ENCODE results near the gene PTPA. TPM values are rescaled to one million over a fixed set of nuclear protein-coding genes. Genes with fewer than 3 reads are reported as not detected.

The PTPA gene
- total and polyA plus RNA-seq, 2 donors (not counting 3 experiments of a cell fraction or from before 2014, with no cell fraction given), result 97.7 to 121 TPM

DNA sequence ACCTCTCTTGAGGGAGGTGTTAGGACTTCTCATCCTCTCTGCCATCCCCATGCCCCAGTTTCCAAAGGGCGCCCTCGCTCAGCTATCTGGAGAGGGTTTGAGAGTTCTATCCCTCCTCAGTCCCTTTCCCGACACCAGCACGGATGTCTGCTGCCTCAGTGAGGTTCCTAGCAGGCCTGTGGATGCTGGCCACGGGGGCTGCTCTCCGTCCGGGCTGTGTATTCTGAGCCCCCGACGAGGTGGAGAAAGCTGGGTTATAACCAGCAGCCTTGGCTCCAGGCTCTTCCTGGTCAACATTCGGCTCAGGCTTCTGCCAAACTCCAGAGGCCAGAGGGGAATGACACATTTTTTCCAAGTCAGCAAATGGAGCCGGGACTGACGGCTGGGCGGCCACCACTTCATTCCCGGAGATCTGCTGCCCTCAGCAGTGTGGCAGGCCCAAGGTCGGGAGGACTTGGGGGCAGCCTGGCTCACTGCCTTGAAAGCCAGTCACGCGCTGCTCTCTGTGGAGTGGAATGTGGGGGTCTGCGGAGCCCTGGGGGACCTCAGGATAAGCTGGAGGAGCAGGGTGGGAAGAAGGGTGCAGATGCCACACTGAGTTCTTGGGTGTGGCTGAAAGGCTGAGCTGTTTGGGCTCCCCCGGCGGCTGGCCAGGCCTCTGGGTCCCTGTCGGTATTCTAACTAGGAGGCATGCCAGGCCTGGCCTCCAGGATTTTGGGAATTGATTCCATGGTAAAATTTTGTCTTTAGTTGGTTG lies 27.4 kb downstream of the PTPA start:
- H3K9ac ChIP-seq (replicated peaks; ENCODE audit: extremely low read depth, insufficient read depth, low read length), result no peak overlapping the region
- H3K79me2 ChIP-seq (ENCODE audit: control insufficient read depth, insufficient read depth, low read length), result peaks cover 4% of the 10 kb centered on the region
- no peak overlapping the region for H3K4me2 ChIP-seq (ENCODE audit: insufficient read depth, low read length)
- intact Hi-C loops (cut with micrococcal nuclease), result loop anchor here (1.0 to 5.0 kb wide), 6 partner anchors 36 to 644 kb away; no protein-coding TSS in a partner anchor
- CTCF ChIA-PET, result interaction anchor here (0.6 to 9.5 kb wide), 43 partner anchors 10 to 646 kb away, joined by 3 to 287 read pairs (median 4); partner anchors contain the start of genes ASB6, C9orf50, IER5L and NTMT1
- peaks cover 49% of the 10 kb centered on the region for H3K4me1 ChIP-seq (ENCODE audit: control insufficient read depth, extremely low read depth, insufficient read depth, low read length)
- H3K9me1 ChIP-seq (replicated peaks; ENCODE audit: control insufficient read depth, extremely low read depth, insufficient read depth, low read length), result no peaks in the 10 kb centered on the region
- H3K9me3 ChIP-seq (replicated peaks; ENCODE audit: control insufficient read depth, insufficient read depth, low read length), result no peaks in the 10 kb centered on the region
- peak overlapping the region; percentile 56 for H2AFZ ChIP-seq (ENCODE audit: low read depth, low read length)
- TF ChIP-seq EZH2 (IDR thresholded peaks at IDR 0.05; ENCODE audit: borderline replicate concordance, low read depth, low read length, severe bottlenecking), result no peak
- TF ChIP-seq, protein P1, sequence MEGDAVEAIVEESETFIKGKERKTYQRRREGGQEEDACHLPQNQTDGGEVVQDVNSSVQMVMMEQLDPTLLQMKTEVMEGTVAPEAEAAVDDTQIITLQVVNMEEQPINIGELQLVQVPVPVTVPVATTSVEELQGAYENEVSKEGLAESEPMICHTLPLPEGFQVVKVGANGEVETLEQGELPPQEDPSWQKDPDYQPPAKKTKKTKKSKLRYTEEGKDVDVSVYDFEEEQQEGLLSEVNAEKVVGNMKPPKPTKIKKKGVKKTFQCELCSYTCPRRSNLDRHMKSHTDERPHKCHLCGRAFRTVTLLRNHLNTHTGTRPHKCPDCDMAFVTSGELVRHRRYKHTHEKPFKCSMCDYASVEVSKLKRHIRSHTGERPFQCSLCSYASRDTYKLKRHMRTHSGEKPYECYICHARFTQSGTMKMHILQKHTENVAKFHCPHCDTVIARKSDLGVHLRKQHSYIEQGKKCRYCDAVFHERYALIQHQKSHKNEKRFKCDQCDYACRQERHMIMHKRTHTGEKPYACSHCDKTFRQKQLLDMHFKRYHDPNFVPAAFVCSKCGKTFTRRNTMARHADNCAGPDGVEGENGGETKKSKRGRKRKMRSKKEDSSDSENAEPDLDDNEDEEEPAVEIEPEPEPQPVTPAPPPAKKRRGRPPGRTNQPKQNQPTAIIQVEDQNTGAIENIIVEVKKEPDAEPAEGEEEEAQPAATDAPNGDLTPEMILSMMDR (IDR thresholded peaks at IDR 0.05; ENCODE audit: extremely low read depth in 1 of 2, insufficient read depth in 1 of 2, low read depth in 1 of 2, low read length in 2 of 2), result no peak
- TF ChIP-seq FOS (IDR thresholded peaks at IDR 0.05; ENCODE audit: borderline replicate concordance, insufficient read depth, low read length), result no peak
- TF ChIP-seq POLR2A (IDR thresholded peaks at IDR 0.05; ENCODE audit: low read depth, low read length), result no peak
- no peak for TF ChIP-seq GATA2 (IDR thresholded peaks at IDR 0.05; ENCODE audit: insufficient read depth, insufficient read length, low read depth, low read length)
- TF ChIP-seq, protein P2, sequence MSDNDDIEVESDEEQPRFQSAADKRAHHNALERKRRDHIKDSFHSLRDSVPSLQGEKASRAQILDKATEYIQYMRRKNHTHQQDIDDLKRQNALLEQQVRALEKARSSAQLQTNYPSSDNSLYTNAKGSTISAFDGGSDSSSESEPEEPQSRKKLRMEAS (IDR thresholded peaks at IDR 0.05; ENCODE audit: insufficient read depth, insufficient read length), result no peak
- TF ChIP-seq MYC (IDR thresholded peaks at IDR 0.05; ENCODE audit: low read depth, low read length), result no peak
- no peak for TF ChIP-seq JUN (IDR thresholded peaks at IDR 0.05; ENCODE audit: borderline replicate concordance, insufficient read depth, insufficient read length, low read depth)
- TF ChIP-seq POLR2AphosphoS5 (IDR thresholded peaks at IDR 0.05; ENCODE audit: insufficient read depth, low read depth, low read length), result no peak
- DNase-seq (ENCODE audit: low read depth, low spot score), result peak; percentile 82
- H3K27ac ChIP-seq (ENCODE audit: insufficient read depth, low read depth, low read length), result peak overlapping the region; percentile 99
- H3K4me3 ChIP-seq (replicated peaks in 1 of 3; ENCODE audit: insufficient read depth in 1 of 3, low read depth in 1 of 3, low read length in 3 of 3), result no peak overlapping the region
- peak; percentile 12 for FAIRE-seq
- dilution Hi-C loops (cut with MboI; ENCODE audit: extremely low pct_ligation_motif_present, low sequenced_read_pairs), result no loop called here
- H3K36me3 ChIP-seq (ENCODE audit: control insufficient read depth in 2 of 2, extremely low read depth in 1 of 2, insufficient read depth in 2 of 2, low read length in 2 of 2), result peaks cover 6 to 11% of the 10 kb centered on the region in 2 experiments
- no TSS peak for BruUV-seq (replicated peaks)
- POLR2A ChIA-PET, result interaction anchor here (0.6 to 2.8 kb wide), 3 partner anchors 29 to 394 kb away, joined by 5 to 39 read pairs (median 6); partner anchors contain the start of gene IER5L
- H3K27me3 ChIP-seq (ENCODE audit: control insufficient read depth in 2 of 2, insufficient read depth in 2 of 2, low read length in 2 of 2), result no peaks in the 10 kb centered on the region
- H4K20me1 ChIP-seq (replicated peaks; ENCODE audit: control insufficient read depth, extremely low read depth, insufficient read depth, low read length), result no peaks in the 10 kb centered on the region

All from endothelial cell of umbilical vein (primary cell).